ENCODE data around the gene MTHFD1L. TPM values are rescaled to one million over a fixed set of nuclear protein-coding genes. Genes with fewer than 3 reads are reported as not detected.

The MTHFD1L gene
- total and polyA plus RNA-seq, 2 donors (not counting 3 experiments of a cell fraction or from before 2014, with no cell fraction given) = 40.2 to 120 TPM

- DNase-seq (ENCODE audit: low read depth, low spot score) (peak; percentile 80), FAIRE-seq (no peak)
- Histone ChIP-seq H3K4me3 (replicated peaks in 1 of 3; ENCODE audit: insufficient read depth in 1 of 3, low read depth in 1 of 3, low read length in 3 of 3) (no peak overlapping the region), H3K9me1 (replicated peaks; ENCODE audit: control insufficient read depth, extremely low read depth, insufficient read depth, low read length) (no peaks in the 10 kb centered on the region), H3K27ac (ENCODE audit: insufficient read depth, low read depth, low read length) (peak overlapping the region; percentile 90), H3K36me3 (ENCODE audit: control insufficient read depth in 2 of 2, extremely low read depth in 1 of 2, insufficient read depth in 2 of 2, low read length in 2 of 2) (peaks cover 7 to 9% of the 10 kb centered on the region in 2 experiments), H3K9me3 (replicated peaks; ENCODE audit: control insufficient read depth, insufficient read depth, low read length) (no peaks in the 10 kb centered on the region), H3K79me2 (ENCODE audit: control insufficient read depth, insufficient read depth, low read length) (no peaks in the 10 kb centered on the region), H3K4me2 (ENCODE audit: insufficient read depth, low read length) (no peak overlapping the region), H3K27me3 (ENCODE audit: control insufficient read depth in 2 of 2, insufficient read depth in 2 of 2, low read length in 2 of 2) (no peaks in the 10 kb centered on the region), H3K9ac (replicated peaks; ENCODE audit: extremely low read depth, insufficient read depth, low read length) (no peak overlapping the region), H4K20me1 (replicated peaks; ENCODE audit: control insufficient read depth, extremely low read depth, insufficient read depth, low read length) (no peaks in the 10 kb centered on the region), H3K4me1 (ENCODE audit: control insufficient read depth, extremely low read depth, insufficient read depth, low read length) (peaks cover 35% of the 10 kb centered on the region), H2AFZ (ENCODE audit: low read depth, low read length) (no peak overlapping the region)
- POLR2A ChIA-PET = interaction anchor here (1.3 kb wide), 1 partner anchor 310 kb away, joined by 11 read pairs; no protein-coding TSS in a partner anchor
- TF ChIP-seq GATA2 (IDR thresholded peaks at IDR 0.05; ENCODE audit: insufficient read depth, insufficient read length, low read depth, low read length) (no peak), CTCF (IDR thresholded peaks at IDR 0.05; ENCODE audit: extremely low read depth in 1 of 2, insufficient read depth in 1 of 2, low read depth in 1 of 2, low read length in 2 of 2) (peak; percentile 91 to 94)
- CTCF ChIA-PET = interaction anchor here (0.6 to 10.6 kb wide), 58 partner anchors 9 to 376 kb away, joined by 3 to 284 read pairs (median 4); partner anchors contain the start of gene AKAP12
- intact Hi-C loops (cut with micrococcal nuclease) (loop anchor here (1.0 to 5.0 kb wide), 4 partner anchors 31 to 320 kb away; no protein-coding TSS in a partner anchor), dilution Hi-C loops (cut with MboI; ENCODE audit: extremely low pct_ligation_motif_present, low sequenced_read_pairs) (no loop called here)
- no TSS peak for BruUV-seq (replicated peaks)
Measured at GRCh38 chr6:151014404-151015100, 149.1 kb downstream of the MTHFD1L start.

- no peaks in the 10 kb centered on the region for H3K9me3 ChIP-seq (replicated peaks; ENCODE audit: control insufficient read depth, insufficient read depth, low read length)
- no peak overlapping the region for H3K4me3 ChIP-seq (replicated peaks in 1 of 3; ENCODE audit: insufficient read depth in 1 of 3, low read depth in 1 of 3, low read length in 3 of 3)
- H4K20me1 ChIP-seq (replicated peaks; ENCODE audit: control insufficient read depth, extremely low read depth, insufficient read depth, low read length) = no peaks in the 10 kb centered on the region
- no peak overlapping the region for H2AFZ ChIP-seq (ENCODE audit: low read depth, low read length)
- H3K27me3 ChIP-seq (ENCODE audit: control insufficient read depth in 2 of 2, insufficient read depth in 2 of 2, low read length in 2 of 2) = no peaks in the 10 kb centered on the region
- H3K27ac ChIP-seq (ENCODE audit: insufficient read depth, low read depth, low read length) = peak overlapping the region; percentile 18
- intact Hi-C loops (cut with micrococcal nuclease) = no loop called here
- H3K36me3 ChIP-seq (ENCODE audit: control insufficient read depth in 2 of 2, extremely low read depth in 1 of 2, insufficient read depth in 2 of 2, low read length in 2 of 2) = peaks cover 7 to 9% of the 10 kb centered on the region in 2 experiments
- no peaks in the 10 kb centered on the region for H3K79me2 ChIP-seq (ENCODE audit: control insufficient read depth, insufficient read depth, low read length)
- CTCF ChIA-PET = interaction anchor here (1.0 to 10.6 kb wide), 27 partner anchors 10 to 355 kb away, joined by 3 to 284 read pairs (median 7); partner anchors contain the start of gene AKAP12
- POLR2A ChIA-PET = interaction anchor here (1.3 kb wide), 1 partner anchor 309 kb away, joined by 11 read pairs; no protein-coding TSS in a partner anchor
- no peak for FAIRE-seq
- H3K4me1 ChIP-seq (ENCODE audit: control insufficient read depth, extremely low read depth, insufficient read depth, low read length) = peaks cover 40% of the 10 kb centered on the region
- H3K9me1 ChIP-seq (replicated peaks; ENCODE audit: control insufficient read depth, extremely low read depth, insufficient read depth, low read length) = no peaks in the 10 kb centered on the region
- no peak overlapping the region for H3K9ac ChIP-seq (replicated peaks; ENCODE audit: extremely low read depth, insufficient read depth, low read length)
- no TSS peak for BruUV-seq (replicated peaks)
- H3K4me2 ChIP-seq (ENCODE audit: insufficient read depth, low read length) = no peak overlapping the region
- dilution Hi-C loops (cut with MboI; ENCODE audit: extremely low pct_ligation_motif_present, low sequenced_read_pairs) = no loop called here
- DNase-seq (ENCODE audit: low read depth, low spot score) = no peak
- no peak for TF ChIP-seq MYC (IDR thresholded peaks at IDR 0.05; ENCODE audit: low read depth, low read length)
- TF ChIP-seq POLR2A (IDR thresholded peaks at IDR 0.05; ENCODE audit: low read depth, low read length) = no peak
- no peak for TF ChIP-seq MAX (IDR thresholded peaks at IDR 0.05; ENCODE audit: insufficient read depth, insufficient read length)
- TF ChIP-seq GATA2 (IDR thresholded peaks at IDR 0.05; ENCODE audit: insufficient read depth, insufficient read length, low read depth, low read length) = no peak
- TF ChIP-seq FOS (IDR thresholded peaks at IDR 0.05; ENCODE audit: borderline replicate concordance, insufficient read depth, low read length) = no peak
- no peak for TF ChIP-seq POLR2AphosphoS5 (IDR thresholded peaks at IDR 0.05; ENCODE audit: insufficient read depth, low read depth, low read length)
Measured at GRCh38 chr6:151015101-151015700, 149.7 kb downstream of the MTHFD1L start.
